RWPE1 (cell line): Measurements from ENCODE around the gene PRRC2C.

Source experiments
- CTCF ChIA-PET: fragments of 350-600 bp; sonication (Branson Sonifier 250); formaldehyde crosslinking; extraction: SDS; loops from one replicate; lab custom pipeline; 2021; lab: Yijun Ruan, JAX
- POLR2A ChIA-PET: fragments of 400-600 bp; formaldehyde crosslinking; extraction: SDS; loops from one replicate; lab custom pipeline; 2020; ENCODE audit warnings: antibody characterized with exemption; ENCODE audit not compliant: low non-redundant PET; lab: Yijun Ruan, JAX
- DNase-seq: peaks from one replicate; pipeline ENCODE4 v3.0.0; 2012; ENCODE audit warnings: low spot score
- H3K27ac ChIP-seq: fragments of 450-650 bp; 2 replicates; pipeline ENCODE4 v1.5.1; 2017
- CTCF ChIP-seq: fragments of 450-650 bp; conservative IDR thresholded peaks from 2 replicates; pipeline ENCODE4 v1.5.1; 2017; ENCODE audit warnings: low read depth, mild to moderate bottlenecking

The PRRC2C gene

GRCh38 chr1:171566467-171566866 is 81.1 kb downstream of the PRRC2C start:
- DNase-seq, result no peak
- ChIA-PET POLR2A (no interaction called here), CTCF (interaction anchor here (0.6 kb wide), 3 partner anchors 26 to 164 kb away, joined by 3 to 4 read pairs (median 3); no protein-coding TSS in a partner anchor)
- no peak for TF ChIP-seq CTCF
- H3K27ac ChIP-seq, result no peak overlapping the region

GRCh38 chr1:171570295-171570694 is 85.0 kb downstream of the PRRC2C start:
- H3K27ac ChIP-seq, result no peak overlapping the region
- ChIA-PET CTCF (interaction anchor here (0.6 kb wide), 1 partner anchor 145 kb away, joined by 3 read pairs; no protein-coding TSS in a partner anchor), POLR2A (no interaction called here)
- TF ChIP-seq CTCF, result no peak
- no peak for DNase-seq

- ChIA-PET POLR2A (no interaction called here), CTCF (no interaction called here)
- no peak for DNase-seq
- H3K27ac ChIP-seq, result no peak overlapping the region
- TF ChIP-seq CTCF, result no peak
These were observed 90.8 kb downstream of the PRRC2C start for GRCh38 chr1:171576144-171576543.

- POLR2A ChIA-PET, result no interaction called here
- no peak for DNase-seq
- CTCF ChIA-PET, result interaction anchor here (0.7 kb wide), 1 partner anchor 135 kb away, joined by 3 read pairs; no protein-coding TSS in a partner anchor
- H3K27ac ChIP-seq, result no peak overlapping the region
- no peak for TF ChIP-seq CTCF
These were observed 95.9 kb downstream of the PRRC2C start for GRCh38 chr1:171581226-171581625.

- ChIA-PET POLR2A (no interaction called here), CTCF (no interaction called here)
- no peak for TF ChIP-seq CTCF
- H3K27ac ChIP-seq, result no peak overlapping the region
- no peak for DNase-seq
These were observed 96.4 kb downstream of the PRRC2C start for GRCh38 chr1:171581766-171582165.

GRCh38 chr1:171582589-171582988 is 97.3 kb downstream of the PRRC2C start:
- CTCF ChIA-PET, result interaction anchor here (0.7 kb wide), 1 partner anchor 898 kb away, joined by 3 read pairs; no protein-coding TSS in a partner anchor
- no peak for DNase-seq
- POLR2A ChIA-PET, result no interaction called here
- TF ChIP-seq CTCF, result no peak
- H3K27ac ChIP-seq, result no peak overlapping the region
